ENCODE data around the gene CCR6. TPM values are rescaled to one million over a fixed set of nuclear protein-coding genes. Genes with fewer than 3 reads are reported as not detected.

The CCR6 gene
- total RNA-seq, 1 donor from 2014 or later: not detected

DNA sequence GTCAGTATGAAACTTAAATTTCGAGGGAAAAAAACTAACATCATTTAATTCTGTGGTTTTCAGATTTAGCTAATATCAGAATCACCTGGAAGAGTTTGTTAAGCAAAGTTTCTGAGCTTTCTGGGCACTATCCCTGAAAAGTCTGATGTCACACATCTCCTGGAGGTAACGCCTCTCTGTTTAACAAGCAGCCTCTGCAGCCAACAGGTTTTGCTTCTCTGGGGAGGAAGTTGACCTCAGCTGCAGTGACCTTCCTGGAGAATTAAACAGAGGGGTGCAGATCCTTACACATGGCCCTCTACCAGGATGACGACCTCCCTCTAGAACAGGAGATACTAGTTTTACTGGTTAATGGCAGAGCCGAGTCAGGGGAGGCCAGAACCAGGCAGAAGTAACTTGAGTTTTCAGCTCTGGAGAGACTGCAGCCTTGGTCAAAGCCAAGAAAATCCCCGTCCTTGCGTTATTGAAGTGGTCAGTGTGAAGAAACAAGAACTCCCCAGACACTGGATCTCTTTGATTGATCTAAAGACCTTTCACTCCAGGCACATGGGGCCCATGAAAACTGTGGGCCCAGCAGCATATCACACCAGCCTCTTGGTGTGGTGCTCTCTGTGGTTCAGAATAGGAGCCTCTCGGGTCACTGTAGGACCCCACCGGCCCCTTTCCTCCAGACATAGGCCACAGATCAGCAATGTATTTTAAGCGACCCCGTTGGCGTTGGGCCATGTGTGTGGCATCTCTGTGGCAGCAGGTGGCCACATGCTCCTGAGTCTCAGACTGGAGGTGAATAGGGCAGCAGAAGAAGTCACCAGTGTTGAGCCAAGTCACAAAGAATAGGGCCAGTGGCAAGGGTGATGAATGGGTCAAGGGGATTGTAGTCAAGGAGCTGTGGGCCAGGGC is 33.4 kb upstream of the CCR6 start:
- DNase-seq (ENCODE audit: low read depth): no peak
- TF ChIP-seq, protein P1, sequence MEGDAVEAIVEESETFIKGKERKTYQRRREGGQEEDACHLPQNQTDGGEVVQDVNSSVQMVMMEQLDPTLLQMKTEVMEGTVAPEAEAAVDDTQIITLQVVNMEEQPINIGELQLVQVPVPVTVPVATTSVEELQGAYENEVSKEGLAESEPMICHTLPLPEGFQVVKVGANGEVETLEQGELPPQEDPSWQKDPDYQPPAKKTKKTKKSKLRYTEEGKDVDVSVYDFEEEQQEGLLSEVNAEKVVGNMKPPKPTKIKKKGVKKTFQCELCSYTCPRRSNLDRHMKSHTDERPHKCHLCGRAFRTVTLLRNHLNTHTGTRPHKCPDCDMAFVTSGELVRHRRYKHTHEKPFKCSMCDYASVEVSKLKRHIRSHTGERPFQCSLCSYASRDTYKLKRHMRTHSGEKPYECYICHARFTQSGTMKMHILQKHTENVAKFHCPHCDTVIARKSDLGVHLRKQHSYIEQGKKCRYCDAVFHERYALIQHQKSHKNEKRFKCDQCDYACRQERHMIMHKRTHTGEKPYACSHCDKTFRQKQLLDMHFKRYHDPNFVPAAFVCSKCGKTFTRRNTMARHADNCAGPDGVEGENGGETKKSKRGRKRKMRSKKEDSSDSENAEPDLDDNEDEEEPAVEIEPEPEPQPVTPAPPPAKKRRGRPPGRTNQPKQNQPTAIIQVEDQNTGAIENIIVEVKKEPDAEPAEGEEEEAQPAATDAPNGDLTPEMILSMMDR (conservative IDR thresholded peaks at IDR 0.05; ENCODE audit: low read depth, low read length): no peak
- H3K4me3 ChIP-seq (ENCODE audit: low read depth, low read length): no peak overlapping the region

DNA sequence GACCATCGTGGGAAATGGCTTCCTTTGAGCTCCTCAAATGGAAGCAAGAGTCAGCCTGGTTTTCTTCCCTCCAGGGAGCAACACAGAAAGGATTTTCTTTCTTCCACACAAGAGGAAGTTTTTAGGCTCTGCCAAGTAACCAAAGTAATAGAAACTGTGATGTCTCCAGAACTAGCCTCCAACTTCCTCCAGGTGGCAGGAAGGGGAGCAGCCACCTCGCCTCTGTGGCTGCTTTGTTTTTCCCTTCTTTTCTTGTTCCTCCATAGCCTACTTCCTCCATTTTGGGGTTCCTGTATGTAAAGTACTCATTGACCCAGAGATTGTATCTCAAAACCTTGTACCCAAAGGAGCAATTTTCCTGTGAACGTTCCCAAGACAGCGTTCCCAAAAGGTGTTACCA is 32.7 kb upstream of the CCR6 start:
- TF ChIP-seq, protein P1 (conservative IDR thresholded peaks at IDR 0.05; ENCODE audit: low read depth, low read length): no peak
- no peak for DNase-seq (ENCODE audit: low read depth)
- H3K4me3 ChIP-seq (ENCODE audit: low read depth, low read length): no peak overlapping the region

DNA sequence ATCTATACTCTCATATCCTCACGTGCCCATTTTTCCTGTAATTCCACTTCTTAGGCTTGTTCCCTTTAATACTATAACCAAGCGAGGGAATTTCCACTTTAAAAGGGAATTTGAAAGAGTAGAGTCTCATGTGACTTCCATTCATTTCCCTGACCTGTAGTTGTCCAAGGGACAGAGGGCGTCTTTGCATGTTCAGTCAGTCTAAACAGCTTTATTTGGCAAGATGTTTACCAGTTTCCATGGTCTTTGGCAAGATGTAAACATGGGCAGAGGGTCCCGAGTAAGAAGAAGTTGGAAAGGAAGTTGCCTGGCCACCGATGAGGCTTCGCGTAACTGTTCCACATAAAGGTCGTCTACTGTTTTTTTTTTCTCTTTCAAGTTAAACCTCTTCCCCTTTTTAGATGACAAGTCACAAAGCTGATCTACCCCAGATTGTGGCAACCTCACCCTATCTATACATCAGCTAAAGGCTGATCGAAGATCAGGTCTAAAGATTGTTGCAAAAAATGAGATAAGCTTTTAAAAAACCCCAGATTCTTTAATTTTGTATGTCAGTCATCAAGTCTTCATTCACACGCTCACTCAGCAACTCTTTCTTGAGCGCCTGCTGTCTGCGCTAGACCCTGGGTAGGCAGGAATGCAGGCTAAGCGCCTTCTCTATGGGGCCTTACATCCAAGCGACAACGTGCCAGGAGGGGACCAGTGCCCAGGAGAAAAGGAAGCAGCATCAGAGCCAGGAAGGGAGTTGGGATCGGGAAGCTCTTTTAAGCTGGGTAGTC is 31.7 kb upstream of the CCR6 start:
- DNase-seq (ENCODE audit: low read depth): no peak
- no peak overlapping the region for H3K4me3 ChIP-seq (ENCODE audit: low read depth, low read length)
- TF ChIP-seq, protein P1 (conservative IDR thresholded peaks at IDR 0.05; ENCODE audit: low read depth, low read length): no peak

DNA sequence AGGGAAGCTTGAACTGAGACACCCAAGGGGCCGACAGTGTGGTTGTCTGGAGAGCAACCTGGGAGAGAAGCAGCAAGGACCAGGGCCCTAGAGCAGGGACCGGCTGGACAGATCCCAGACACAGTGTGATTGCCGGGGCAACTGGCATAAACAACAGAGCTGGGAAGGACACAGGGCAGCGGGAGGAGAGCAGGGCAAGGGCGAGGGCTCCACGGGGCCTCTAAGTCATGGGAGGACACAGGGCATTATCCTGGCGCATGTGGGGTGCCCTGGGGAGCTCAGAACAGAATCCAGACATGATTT is 31.1 kb upstream of the CCR6 start:
- no peak for DNase-seq (ENCODE audit: low read depth)
- TF ChIP-seq, protein P1 (conservative IDR thresholded peaks at IDR 0.05; ENCODE audit: low read depth, low read length): no peak
- H3K4me3 ChIP-seq (ENCODE audit: low read depth, low read length): no peak overlapping the region

DNA sequence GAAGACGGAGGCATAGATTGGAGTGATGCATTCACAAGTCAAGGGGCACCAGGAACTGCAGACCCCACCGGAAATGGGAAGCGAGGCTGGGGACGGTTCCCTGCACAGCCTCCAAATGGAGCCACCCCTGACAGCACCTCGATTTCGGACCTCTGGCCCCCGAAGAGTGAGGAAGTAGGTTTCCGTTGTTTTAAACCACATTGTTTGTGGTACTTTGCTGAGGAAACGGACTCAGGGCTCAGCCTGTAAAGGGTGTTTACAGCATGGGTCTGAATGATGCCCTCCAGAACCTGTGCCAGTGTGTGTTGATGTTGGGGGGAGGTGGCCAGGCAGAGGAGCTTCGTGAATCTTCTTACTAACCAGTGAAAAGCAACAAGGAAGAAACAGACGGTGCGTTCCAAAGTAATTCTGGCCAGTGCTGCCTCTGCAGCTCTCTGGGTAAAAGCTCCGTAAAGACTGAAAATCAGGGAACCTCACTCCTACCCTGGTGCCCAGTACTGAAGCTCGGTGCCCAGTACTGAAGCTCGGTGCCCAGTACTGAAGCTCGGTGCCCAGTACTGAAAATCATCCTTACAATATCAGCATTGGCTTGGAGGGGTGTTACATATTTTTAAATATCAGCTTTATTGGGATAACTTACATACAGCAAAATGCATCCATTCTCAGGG is 30.1 kb upstream of the CCR6 start:
- DNase-seq (ENCODE audit: low read depth): no peak
- H3K4me3 ChIP-seq (ENCODE audit: low read depth, low read length): no peak overlapping the region
- TF ChIP-seq, protein P1 (conservative IDR thresholded peaks at IDR 0.05; ENCODE audit: low read depth, low read length): no peak

DNA sequence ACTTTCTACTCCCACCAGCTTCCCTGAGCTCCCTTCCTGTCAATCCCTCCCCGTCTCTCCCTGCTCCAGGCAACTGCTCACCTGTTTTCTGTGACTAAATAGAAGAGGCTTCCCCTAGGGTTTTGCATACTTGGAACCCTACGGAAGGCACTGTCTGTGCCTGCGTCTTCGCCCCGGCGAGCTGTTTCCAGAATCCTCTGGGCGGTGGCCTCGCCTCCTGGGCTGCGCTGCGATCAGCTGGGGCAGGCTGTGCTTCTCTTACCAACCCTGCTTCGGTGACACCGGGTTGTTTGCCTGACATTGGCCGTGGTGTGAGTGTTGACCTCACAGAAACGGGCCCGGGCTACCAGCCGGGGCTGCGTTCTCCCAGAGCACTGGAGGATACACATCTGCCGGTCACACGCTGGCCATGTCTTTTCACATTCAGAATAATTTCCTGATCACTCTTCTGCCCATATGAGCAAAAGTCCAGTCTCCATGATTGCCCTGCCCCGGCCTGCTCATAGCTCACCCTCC is 29.4 kb upstream of the CCR6 start:
- no peak overlapping the region for H3K4me3 ChIP-seq (ENCODE audit: low read depth, low read length)
- no peak for DNase-seq (ENCODE audit: low read depth)
- TF ChIP-seq, protein P1 (conservative IDR thresholded peaks at IDR 0.05; ENCODE audit: low read depth, low read length): no peak

Data from epithelial cell of proximal tubule (primary cell).